ENCODE results near the gene COQ10B.
"Not testable (repeated sequence)": the region's sequence is repeated elsewhere in the genome, so short reads cannot be mapped to it uniquely, and the experiment has no call there.

The COQ10B gene

DNA sequence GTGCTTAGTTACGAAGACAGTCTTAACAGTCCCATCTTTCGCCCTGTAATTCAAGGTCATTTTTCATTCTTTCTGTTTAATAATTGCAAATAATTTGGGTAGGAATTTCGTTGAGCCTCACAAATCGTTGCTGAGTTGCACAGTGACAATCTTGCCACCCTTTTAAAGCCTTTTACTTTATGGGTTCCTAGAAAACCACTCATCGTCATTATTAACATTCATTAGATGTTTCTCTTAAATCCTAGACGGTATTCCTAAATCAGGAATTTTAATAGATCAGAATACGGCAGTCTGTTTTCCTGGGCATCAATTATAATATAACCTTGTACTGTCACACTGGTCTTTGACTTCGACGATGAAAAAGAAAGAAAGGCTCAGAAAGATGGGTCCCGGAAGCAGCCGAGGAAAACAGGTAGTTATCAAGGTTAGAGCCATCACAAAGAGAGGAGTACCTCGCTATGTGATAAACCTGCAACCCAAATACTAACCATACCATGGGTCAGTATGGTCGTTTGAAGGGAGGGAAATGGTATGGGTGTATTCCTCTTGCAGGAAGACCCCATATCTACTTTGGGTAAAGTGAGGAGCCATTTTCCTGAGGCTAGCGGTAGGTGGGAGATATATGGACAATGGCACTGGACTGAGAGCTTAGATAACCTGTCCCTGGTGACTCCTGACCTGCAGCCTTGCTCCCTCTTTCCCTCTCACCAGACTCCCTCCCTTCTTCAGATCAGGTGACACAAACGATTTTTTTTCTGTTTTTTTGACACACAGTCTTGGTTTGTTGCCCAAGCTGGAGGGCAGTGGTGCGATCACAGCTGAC lies 17.5 kb upstream of the COQ10B start:
- Mint-ChIP-seq H3K9me3 (no peaks in the 10 kb centered on the region), H3K27ac (peak overlapping the region; percentile 100), H3K4me3 (peak overlapping the region; percentile 87), H3K27me3 (no peaks in the 10 kb centered on the region), H3K36me3 (ENCODE audit: low read depth) (peaks cover 24% of the 10 kb centered on the region), H3K4me1 (ENCODE audit: low read depth) (peaks cover 44% of the 10 kb centered on the region)

GRCh38 chr2:197437380-197437779 lies 16.0 kb upstream of the COQ10B start:
- no peaks in the 10 kb centered on the region for H3K9me3 Mint-ChIP-seq
- H3K36me3 Mint-ChIP-seq (ENCODE audit: low read depth): peaks cover 14% of the 10 kb centered on the region
- no peak overlapping the region for H3K27ac Mint-ChIP-seq
- no peak overlapping the region for H3K4me3 Mint-ChIP-seq
- peaks cover 29% of the 10 kb centered on the region for H3K4me1 Mint-ChIP-seq (ENCODE audit: low read depth)
- no peaks in the 10 kb centered on the region for H3K27me3 Mint-ChIP-seq

- Mint-ChIP-seq H3K9me3 (no peaks in the 10 kb centered on the region), H3K4me1 (ENCODE audit: low read depth) (no peaks in the 10 kb centered on the region), H3K4me3 (no peak overlapping the region), H3K27ac (no peak overlapping the region), H3K36me3 (ENCODE audit: low read depth) (no peaks in the 10 kb centered on the region), H3K27me3 (no peaks in the 10 kb centered on the region)
Measured at GRCh38 chr2:197442857-197443256, 10.5 kb upstream of the COQ10B start.

DNA sequence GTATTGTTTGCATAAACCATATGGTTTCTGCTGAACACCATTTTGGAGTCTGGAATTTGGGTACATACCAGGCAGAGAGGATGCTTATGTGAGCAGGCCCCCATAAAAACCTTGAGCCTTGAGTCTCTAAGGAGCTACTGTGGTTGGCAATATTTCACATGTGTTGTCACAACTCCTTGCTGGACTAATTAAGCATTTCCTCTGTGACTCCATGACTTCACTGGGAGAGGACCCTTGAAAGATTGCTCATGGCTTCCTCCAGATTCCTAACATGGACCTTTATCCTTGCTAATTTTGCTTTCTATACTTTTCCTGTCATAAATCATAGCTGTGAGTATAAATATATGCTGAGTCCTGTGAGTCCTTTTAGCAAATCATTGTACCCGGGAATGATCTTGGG lies 7.6 kb upstream of the COQ10B start:
- H3K27me3 Mint-ChIP-seq: no peaks in the 10 kb centered on the region
- no peaks in the 10 kb centered on the region for H3K9me3 Mint-ChIP-seq
- no peaks in the 10 kb centered on the region for H3K4me1 Mint-ChIP-seq (ENCODE audit: low read depth)
- no peak overlapping the region for H3K4me3 Mint-ChIP-seq
- no peak overlapping the region for H3K27ac Mint-ChIP-seq
- H3K36me3 Mint-ChIP-seq (ENCODE audit: low read depth): no peaks in the 10 kb centered on the region

- Mint-ChIP-seq H3K27ac (no peak overlapping the region), H3K27me3 (no peaks in the 10 kb centered on the region), H3K36me3 (ENCODE audit: low read depth) (no peaks in the 10 kb centered on the region), H3K4me3 (no peak overlapping the region), H3K9me3 (no peaks in the 10 kb centered on the region), H3K4me1 (ENCODE audit: low read depth) (no peaks in the 10 kb centered on the region)
Measured at GRCh38 chr2:197446844-197447243, 6.5 kb upstream of the COQ10B start.

GRCh38 chr2:197450465-197450864 lies 2.9 kb upstream of the COQ10B start:
- Mint-ChIP-seq H3K36me3 (ENCODE audit: low read depth) (peaks cover 3% of the 10 kb centered on the region), H3K4me3 (no peak overlapping the region), H3K27ac (no peak overlapping the region), H3K9me3 (no peaks in the 10 kb centered on the region), H3K4me1 (ENCODE audit: low read depth) (peaks cover 20% of the 10 kb centered on the region), H3K27me3 (no peaks in the 10 kb centered on the region)

- H3K36me3 Mint-ChIP-seq (ENCODE audit: low read depth); H3K27ac Mint-ChIP-seq; H3K27me3 Mint-ChIP-seq; H3K4me3 Mint-ChIP-seq; H3K9me3 Mint-ChIP-seq: not testable (repeated sequence)
- peaks cover 25% of the 10 kb centered on the region for H3K4me1 Mint-ChIP-seq (ENCODE audit: low read depth)
Measured at GRCh38 chr2:197450935-197451358, 2.4 kb upstream of the COQ10B start.

- Mint-ChIP-seq H3K4me1 (ENCODE audit: low read depth) (peaks cover 39% of the 10 kb centered on the region), H3K27me3 (no peaks in the 10 kb centered on the region), H3K27ac (peak overlapping the region; percentile 100), H3K36me3 (ENCODE audit: low read depth) (peaks cover 8% of the 10 kb centered on the region), H3K4me3 (peak overlapping the region; percentile 99), H3K9me3 (no peaks in the 10 kb centered on the region)
Measured at GRCh38 chr2:197452754-197453122, 614 bp upstream of the COQ10B start.

DNA sequence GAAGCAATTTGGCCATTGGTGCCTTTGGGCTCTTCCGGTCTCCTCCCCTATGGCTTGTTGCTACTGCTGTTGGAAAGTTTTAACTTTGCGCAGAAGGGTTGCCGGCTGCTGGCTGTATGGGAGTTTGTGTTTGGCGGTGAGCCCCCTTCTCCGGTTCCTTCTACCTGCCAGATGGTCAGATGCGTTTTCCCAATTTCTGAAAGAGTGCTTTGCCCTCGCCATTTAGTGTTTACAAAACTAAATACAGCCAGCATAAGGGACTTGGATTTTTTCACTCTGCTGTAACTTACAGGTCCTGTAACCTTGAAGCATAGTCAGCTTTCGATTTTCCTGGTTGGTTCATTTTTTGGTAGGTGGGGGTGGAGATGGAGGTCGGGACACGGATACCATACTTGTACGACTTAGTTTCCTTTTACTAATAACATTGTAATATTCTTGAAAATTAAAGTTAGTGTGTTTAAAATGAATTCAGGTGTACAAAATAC lies 604 bp downstream of the COQ10B start:
- Mint-ChIP-seq H3K4me1 (ENCODE audit: low read depth) (peaks cover 48% of the 10 kb centered on the region), H3K4me3 (peak overlapping the region; percentile 99), H3K36me3 (ENCODE audit: low read depth) (peaks cover 13% of the 10 kb centered on the region), H3K9me3 (no peaks in the 10 kb centered on the region), H3K27ac (peak overlapping the region; percentile 100), H3K27me3 (no peaks in the 10 kb centered on the region)

DNA sequence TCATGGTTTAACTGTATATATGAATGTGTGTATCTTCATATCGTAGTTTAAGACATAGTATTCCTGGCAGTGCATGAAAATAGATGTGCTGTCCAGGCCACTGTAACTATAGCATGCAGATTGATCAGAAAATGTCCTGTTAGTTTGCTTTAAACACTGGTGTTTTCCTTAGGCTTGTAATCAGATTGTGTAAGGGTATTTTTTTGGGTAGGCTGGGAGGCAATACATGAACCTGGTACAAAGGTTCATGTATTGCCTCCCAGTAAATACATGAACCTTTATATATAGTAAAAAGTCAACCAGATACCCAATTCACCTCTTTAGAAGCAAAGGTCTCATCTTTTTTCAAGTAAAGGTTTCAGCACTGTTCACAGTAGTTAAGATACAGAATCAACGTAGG lies 1.6 kb downstream of the COQ10B start:
- Mint-ChIP-seq H3K4me1 (ENCODE audit: low read depth) (peaks cover 54% of the 10 kb centered on the region), H3K27me3 (no peaks in the 10 kb centered on the region), H3K4me3 (peak overlapping the region; percentile 99), H3K9me3 (no peaks in the 10 kb centered on the region), H3K36me3 (ENCODE audit: low read depth) (peaks cover 23% of the 10 kb centered on the region), H3K27ac (peak overlapping the region; percentile 100)

GRCh38 chr2:197455428-197455827 lies 2.1 kb downstream of the COQ10B start:
- H3K27me3 Mint-ChIP-seq: no peaks in the 10 kb centered on the region
- H3K9me3 Mint-ChIP-seq: no peaks in the 10 kb centered on the region
- H3K4me3 Mint-ChIP-seq: peak overlapping the region; percentile 18
- H3K27ac Mint-ChIP-seq: peak overlapping the region; percentile 6
- peaks cover 28% of the 10 kb centered on the region for H3K36me3 Mint-ChIP-seq (ENCODE audit: low read depth)
- peaks cover 54% of the 10 kb centered on the region for H3K4me1 Mint-ChIP-seq (ENCODE audit: low read depth)

DNA sequence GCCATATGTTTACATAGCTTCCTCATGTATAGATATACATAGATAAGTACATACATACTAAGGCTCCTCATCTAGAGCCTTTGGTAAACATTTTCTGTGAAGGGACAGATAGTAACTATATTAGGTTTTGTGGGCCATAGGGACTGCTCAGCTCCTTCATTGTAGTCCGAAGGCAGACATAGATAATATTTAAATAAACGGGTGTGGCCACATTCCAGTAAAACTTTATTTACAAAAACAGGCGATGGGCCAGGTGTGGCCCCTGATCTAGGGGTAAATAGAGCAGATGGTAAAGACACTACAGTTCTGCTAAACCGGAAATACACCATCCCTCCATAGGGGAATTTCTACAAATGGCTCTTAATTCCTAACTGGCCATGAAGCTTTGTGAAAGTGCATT lies 7.3 kb downstream of the COQ10B start:
- Mint-ChIP-seq H3K27me3 (no peaks in the 10 kb centered on the region), H3K36me3 (ENCODE audit: low read depth) (peaks cover 46% of the 10 kb centered on the region), H3K9me3 (no peaks in the 10 kb centered on the region)

DNA sequence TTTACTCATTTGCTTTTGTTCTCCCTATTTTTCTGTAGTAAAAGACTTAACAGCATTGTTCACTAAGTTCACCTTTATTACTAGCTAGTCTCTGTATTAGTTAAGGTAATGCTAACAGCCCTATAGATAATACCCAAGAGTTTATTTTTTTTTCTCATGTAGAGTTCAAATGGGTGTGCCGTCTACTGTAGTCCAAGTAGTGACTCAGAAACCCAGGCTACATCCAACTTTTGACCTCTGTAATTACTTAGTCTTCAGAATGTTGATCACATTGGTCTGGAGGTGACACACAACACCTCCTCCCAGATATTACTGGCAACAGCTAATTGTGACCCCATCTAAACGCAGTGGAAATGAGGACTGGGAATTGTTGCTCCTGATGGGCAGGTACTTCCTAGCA lies 7.7 kb downstream of the COQ10B start:
- peak overlapping the region; percentile 18 for H3K27ac Mint-ChIP-seq
- no peaks in the 10 kb centered on the region for H3K27me3 Mint-ChIP-seq
- no peak overlapping the region for H3K4me3 Mint-ChIP-seq
- H3K4me1 Mint-ChIP-seq (ENCODE audit: low read depth): peaks cover 27% of the 10 kb centered on the region
- H3K9me3 Mint-ChIP-seq: no peaks in the 10 kb centered on the region
- H3K36me3 Mint-ChIP-seq (ENCODE audit: low read depth): peaks cover 45% of the 10 kb centered on the region

More for the DNA sequence above, 7.3 kb downstream of the COQ10B start:
- no peak overlapping the region for H3K27ac Mint-ChIP-seq
- no peak overlapping the region for H3K4me3 Mint-ChIP-seq
- peaks cover 31% of the 10 kb centered on the region for H3K4me1 Mint-ChIP-seq (ENCODE audit: low read depth)

DNA sequence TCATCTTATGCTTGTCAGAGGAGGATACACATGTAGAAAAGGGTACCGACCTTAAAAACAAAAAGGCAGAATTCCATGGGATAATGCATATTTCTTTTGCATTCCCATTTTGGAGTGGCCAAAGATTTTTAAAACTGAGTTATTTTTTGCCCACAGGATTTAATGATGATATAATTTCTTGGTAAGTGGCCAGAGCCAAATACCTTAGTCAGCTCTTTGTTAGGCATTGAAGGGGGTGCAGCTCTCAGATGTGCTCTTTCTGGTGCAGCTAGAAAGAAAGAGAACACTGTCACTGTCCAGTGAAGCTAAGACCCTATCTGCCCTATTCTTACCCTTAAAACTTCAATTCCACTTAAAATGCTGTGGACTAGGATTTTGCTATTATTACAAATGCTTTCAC lies 10.8 kb downstream of the COQ10B start:
- no peak overlapping the region for H3K27ac Mint-ChIP-seq
- no peak overlapping the region for H3K4me3 Mint-ChIP-seq
- H3K4me1 Mint-ChIP-seq (ENCODE audit: low read depth): peaks cover 3% of the 10 kb centered on the region
- no peaks in the 10 kb centered on the region for H3K27me3 Mint-ChIP-seq
- H3K36me3 Mint-ChIP-seq (ENCODE audit: low read depth): peaks cover 49% of the 10 kb centered on the region
- H3K9me3 Mint-ChIP-seq: no peaks in the 10 kb centered on the region

GRCh38 chr2:197472166-197472565 lies 18.8 kb downstream of the COQ10B start:
- Mint-ChIP-seq H3K4me3 (no peak overlapping the region), H3K9me3 (no peaks in the 10 kb centered on the region), H3K36me3 (ENCODE audit: low read depth) (peaks cover 49% of the 10 kb centered on the region), H3K4me1 (ENCODE audit: low read depth) (no peaks in the 10 kb centered on the region), H3K27me3 (no peaks in the 10 kb centered on the region), H3K27ac (peak overlapping the region; percentile 10)

DNA sequence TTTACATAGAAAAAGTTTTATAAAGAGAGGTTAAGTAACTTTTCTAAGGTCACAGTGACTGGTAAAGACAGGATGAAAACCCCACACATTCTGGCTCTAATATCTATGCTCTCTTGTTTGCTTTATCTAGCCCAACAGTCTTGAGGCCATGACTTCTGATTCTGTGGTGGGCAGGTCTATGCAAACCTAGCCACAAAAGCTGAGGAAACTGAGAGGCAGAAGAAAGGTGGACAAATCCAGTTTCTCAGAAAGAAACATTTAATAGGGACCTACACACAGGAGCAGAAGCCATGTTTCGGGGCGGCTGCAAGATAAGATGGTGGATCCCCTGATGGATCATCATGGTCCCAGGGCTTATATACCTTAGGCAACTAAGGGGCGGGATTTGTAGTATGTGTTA lies 24.4 kb downstream of the COQ10B start:
- Mint-ChIP-seq H3K4me3 (no peak overlapping the region), H3K36me3 (ENCODE audit: low read depth) (peaks cover 56% of the 10 kb centered on the region), H3K4me1 (ENCODE audit: low read depth) (no peaks in the 10 kb centered on the region), H3K27ac (no peak overlapping the region), H3K27me3 (no peaks in the 10 kb centered on the region), H3K9me3 (no peaks in the 10 kb centered on the region)
